Measurements from ENCODE around the gene PCDHB11. TPM values are rescaled to one million over a fixed set of nuclear protein-coding genes. Genes with fewer than 3 reads are reported as not detected.

Gene PCDHB11
- total RNA-seq, 1 experiment from 2014 or later: not detected

DNA sequence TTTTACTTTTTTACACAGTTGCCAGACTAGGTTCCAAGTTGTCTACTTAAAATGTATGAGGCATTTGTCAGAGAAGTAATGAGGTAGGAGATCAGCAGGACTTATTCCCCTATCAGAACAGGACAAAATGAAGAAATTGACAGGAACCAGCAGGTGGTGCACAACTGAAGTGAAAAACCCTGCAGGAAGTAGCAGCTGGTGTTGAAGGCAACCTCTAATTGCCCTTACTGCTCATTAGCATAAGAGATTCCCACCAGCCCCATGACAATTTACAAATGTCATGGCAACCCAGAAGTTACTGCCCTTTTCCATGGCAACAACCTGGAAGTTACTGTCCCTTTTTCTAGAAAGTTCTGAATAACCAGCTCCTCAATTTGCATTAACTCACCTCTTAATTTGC, 51.1 kb downstream of the PCDHB11 start:
- Mint-ChIP-seq H3K27ac (ENCODE audit: unreplicated experiment) (no peak overlapping the region), H3K9me3 (ENCODE audit: unreplicated experiment) (peaks cover 37% of the 10 kb centered on the region), H3K4me1 (ENCODE audit: low read depth, unreplicated experiment) (no peaks in the 10 kb centered on the region), H3K36me3 (ENCODE audit: insufficient read depth, unreplicated experiment) (peaks cover 5% of the 10 kb centered on the region), H3K4me3 (ENCODE audit: unreplicated experiment) (no peak overlapping the region), H3K27me3 (ENCODE audit: insufficient read depth, unreplicated experiment) (no peaks in the 10 kb centered on the region)
- peaks cover 26% of the 10 kb centered on the region for H3K9me3 ChIP-seq
- DNase-seq: no peak
- no TSS peak for BruUV-seq (replicated peaks)
- no peak overlapping the region for H3K4me3 ChIP-seq (ENCODE audit: low read depth, low read length)
- POLR2A ChIA-PET: no interaction called here
- no peaks in the 10 kb centered on the region for H3K27me3 ChIP-seq (replicated peaks; ENCODE audit: control insufficient read depth, insufficient read depth, low read length)
- no peak for TF ChIP-seq CTCF (IDR thresholded peaks at IDR 0.05; ENCODE audit: insufficient read depth in 1 of 2, low read depth in 1 of 2, low read length in 1 of 2, severe bottlenecking in 1 of 2, unreplicated experiment in 1 of 2)
- no peaks in the 10 kb centered on the region for H3K4me1 ChIP-seq
- H3K36me3 ChIP-seq (ENCODE audit: control insufficient read depth, insufficient read depth, low read length): no peaks in the 10 kb centered on the region
- intact Hi-C loops (cut with micrococcal nuclease; ENCODE audit: unreplicated experiment): no loop called here
- CTCF ChIA-PET: no interaction called here

Other genes with a start within 250 kb of the PCDHB11 start
- gene PCDHAC2, start 233.2 kb upstream of the PCDHB11 start, total RNA-seq (2022): not detected in 2 replicates
- not detected in 2 replicates for gene PCDHB1, start 148.3 kb upstream of the PCDHB11 start, total RNA-seq (2022)
- 0.20 and 0.21 TPM in 2 replicates for gene PCDHB2, start 105.0 kb upstream of the PCDHB11 start, total RNA-seq (2022)
- gene PCDHB3, start 99.2 kb upstream of the PCDHB11 start, total RNA-seq (2022): not detected in 2 replicates
- not detected in 2 replicates for gene PCDHB4, start 77.8 kb upstream of the PCDHB11 start, total RNA-seq (2022)
- gene PCDHB5, start 64.4 kb upstream of the PCDHB11 start, total RNA-seq (2022): not detected in 2 replicates
- gene PCDHB6, start 49.6 kb upstream of the PCDHB11 start, total RNA-seq (2022): not detected in 2 replicates
- gene PCDHB7, start 27.0 kb upstream of the PCDHB11 start, total RNA-seq (2022): not detected in 2 replicates
- gene PCDHB8, start 21.8 kb upstream of the PCDHB11 start, total RNA-seq (2022): not detected in 2 replicates
- 0.07 TPM in 1 of 2 replicates, not detected in the other for gene PCDHB16, start 17.2 kb upstream of the PCDHB11 start, total RNA-seq (2022)
- not detected in 2 replicates for gene PCDHB9, start 12.5 kb upstream of the PCDHB11 start, total RNA-seq (2022)
- gene PCDHB10, start 7.3 kb upstream of the PCDHB11 start, total RNA-seq (2022): 0.09 TPM in 1 of 2 replicates, not detected in the other
- gene PCDHB12, start 9.1 kb downstream of the PCDHB11 start, total RNA-seq (2022): 0.12 TPM in 1 of 2 replicates, not detected in the other
- gene PCDHB13, start 14.3 kb downstream of the PCDHB11 start, total RNA-seq (2022): 0.12 TPM in 1 of 2 replicates, not detected in the other
- 0.41 and 0.44 TPM in 2 replicates for gene PCDHB14, start 23.7 kb downstream of the PCDHB11 start, total RNA-seq (2022)
- gene PCDHB15, start 45.8 kb downstream of the PCDHB11 start, total RNA-seq (2022): 0.21 TPM in 1 of 2 replicates, not detected in the other
- gene SLC25A2, start 104.4 kb downstream of the PCDHB11 start, total RNA-seq (2022): 0.64 and 0.67 TPM in 2 replicates
- gene TAF7, start 121.2 kb downstream of the PCDHB11 start, total RNA-seq (2022): 77.2 and 78.7 TPM in 2 replicates
- 0.64 and 1.1 TPM in 2 replicates for gene PCDHGA1, start 130.9 kb downstream of the PCDHB11 start, total RNA-seq (2022)
- gene PCDHGA2, start 139.1 kb downstream of the PCDHB11 start, total RNA-seq (2022): 0.20 and 0.23 TPM in 2 replicates
- gene PCDHGA3, start 144.2 kb downstream of the PCDHB11 start, total RNA-seq (2022): 0.11 TPM in 1 of 2 replicates, not detected in the other
- 0.60 and 0.66 TPM in 2 replicates for gene PCDHGB1, start 150.5 kb downstream of the PCDHB11 start, total RNA-seq (2022)
- 0.49 and 0.54 TPM in 2 replicates for gene PCDHGA4, start 155.4 kb downstream of the PCDHB11 start, total RNA-seq (2022)
- 1.00 and 1.3 TPM in 2 replicates for gene PCDHGB2, start 160.4 kb downstream of the PCDHB11 start, total RNA-seq (2022)
- 0.57 and 0.72 TPM in 2 replicates for gene PCDHGA5, start 164.5 kb downstream of the PCDHB11 start, total RNA-seq (2022)
- gene PCDHGB3, start 170.6 kb downstream of the PCDHB11 start, total RNA-seq (2022): 0.54 and 0.60 TPM in 2 replicates
- 0.49 and 0.79 TPM in 2 replicates for gene PCDHGA6, start 174.3 kb downstream of the PCDHB11 start, total RNA-seq (2022)
- gene PCDHGA7, start 183.1 kb downstream of the PCDHB11 start, total RNA-seq (2022): 0.09 and 0.43 TPM in 2 replicates
- gene PCDHGB4, start 188.1 kb downstream of the PCDHB11 start, total RNA-seq (2022): 0.12 and 0.14 TPM in 2 replicates
- gene PCDHGA8, start 193.0 kb downstream of the PCDHB11 start, total RNA-seq (2022): 0.14 and 0.18 TPM in 2 replicates
- gene PCDHGB5, start 198.3 kb downstream of the PCDHB11 start, total RNA-seq (2022): 13.2 and 13.4 TPM in 2 replicates
- gene PCDHGA9, start 203.2 kb downstream of the PCDHB11 start, total RNA-seq (2022): 2.8 and 4.4 TPM in 2 replicates
- gene PCDHGB6, start 208.4 kb downstream of the PCDHB11 start, total RNA-seq (2022): 2.5 and 2.8 TPM in 2 replicates
- 2.9 and 3.6 TPM in 2 replicates for gene PCDHGA10, start 213.4 kb downstream of the PCDHB11 start, total RNA-seq (2022)
- gene PCDHGB7, start 218.1 kb downstream of the PCDHB11 start, total RNA-seq (2022): 2.3 and 2.4 TPM in 2 replicates
- 1.2 and 1.9 TPM in 2 replicates for gene PCDHGA11, start 221.4 kb downstream of the PCDHB11 start, total RNA-seq (2022)
- gene PCDHGA12, start 230.9 kb downstream of the PCDHB11 start, total RNA-seq (2022): 0.52 and 1.0 TPM in 2 replicates

Data from Caco-2 (cell line).